GM18907 (cell line): ENCODE data around the gene OPN1LW.
A peak's percentile ranks its signal among the peaks of the same experiment; 100 is the strongest.
"Not testable (repeated sequence)": the region's sequence is repeated elsewhere in the genome, so short reads cannot be mapped to it uniquely, and the experiment has no call there.

Source experiments
- ATAC-seq: cut with Tn5 transposase; IDR thresholded peaks from one replicate; pipeline ENCODE4 v1.9.1; 2021; ENCODE audit warnings: mild to moderate bottlenecking, moderate library complexity; ENCODE audit not compliant: unreplicated experiment

Gene OPN1LW

DNA sequence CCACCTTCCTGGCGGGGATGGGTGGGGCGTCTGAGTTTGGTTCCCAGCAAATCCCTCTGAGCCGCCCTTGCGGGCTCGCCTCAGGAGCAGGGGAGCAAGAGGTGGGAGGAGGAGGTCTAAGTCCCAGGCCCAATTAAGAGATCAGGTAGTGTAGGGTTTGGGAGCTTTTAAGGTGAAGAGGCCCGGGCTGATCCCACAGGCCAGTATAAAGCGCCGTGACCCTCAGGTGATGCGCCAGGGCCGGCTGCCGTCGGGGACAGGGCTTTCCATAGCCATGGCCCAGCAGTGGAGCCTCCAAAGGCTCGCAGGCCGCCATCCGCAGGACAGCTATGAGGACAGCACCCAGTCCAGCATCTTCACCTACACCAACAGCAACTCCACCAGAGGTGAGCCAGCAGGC, at the start of gene OPN1LW:
Gene OPN1LW, plus strand, starts transcription at position 234 of the 400 bp plus-strand sequence. Its CDS starts 41 bp downstream, at position 275.
- not testable (repeated sequence) for ATAC-seq

DNA sequence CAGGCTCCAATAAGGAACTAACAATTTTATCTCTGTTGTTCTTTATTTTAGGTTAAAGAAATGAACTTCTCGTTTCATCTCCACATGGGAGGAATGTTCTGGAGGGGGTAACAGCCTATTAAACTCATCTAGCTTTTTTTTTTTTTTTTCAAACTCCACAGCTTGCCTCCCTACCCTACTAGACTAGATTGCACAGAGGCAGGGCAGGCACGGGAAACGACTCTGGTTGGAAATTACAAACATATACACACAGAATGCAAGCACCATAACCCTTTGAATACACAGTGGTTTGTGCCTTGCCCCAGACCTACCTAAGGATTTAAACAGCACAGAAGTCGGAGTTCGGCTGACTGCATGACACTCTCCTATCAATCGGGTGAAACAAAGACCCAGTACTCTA, 49.2 kb upstream of the OPN1LW start:
- no peak for ATAC-seq

DNA sequence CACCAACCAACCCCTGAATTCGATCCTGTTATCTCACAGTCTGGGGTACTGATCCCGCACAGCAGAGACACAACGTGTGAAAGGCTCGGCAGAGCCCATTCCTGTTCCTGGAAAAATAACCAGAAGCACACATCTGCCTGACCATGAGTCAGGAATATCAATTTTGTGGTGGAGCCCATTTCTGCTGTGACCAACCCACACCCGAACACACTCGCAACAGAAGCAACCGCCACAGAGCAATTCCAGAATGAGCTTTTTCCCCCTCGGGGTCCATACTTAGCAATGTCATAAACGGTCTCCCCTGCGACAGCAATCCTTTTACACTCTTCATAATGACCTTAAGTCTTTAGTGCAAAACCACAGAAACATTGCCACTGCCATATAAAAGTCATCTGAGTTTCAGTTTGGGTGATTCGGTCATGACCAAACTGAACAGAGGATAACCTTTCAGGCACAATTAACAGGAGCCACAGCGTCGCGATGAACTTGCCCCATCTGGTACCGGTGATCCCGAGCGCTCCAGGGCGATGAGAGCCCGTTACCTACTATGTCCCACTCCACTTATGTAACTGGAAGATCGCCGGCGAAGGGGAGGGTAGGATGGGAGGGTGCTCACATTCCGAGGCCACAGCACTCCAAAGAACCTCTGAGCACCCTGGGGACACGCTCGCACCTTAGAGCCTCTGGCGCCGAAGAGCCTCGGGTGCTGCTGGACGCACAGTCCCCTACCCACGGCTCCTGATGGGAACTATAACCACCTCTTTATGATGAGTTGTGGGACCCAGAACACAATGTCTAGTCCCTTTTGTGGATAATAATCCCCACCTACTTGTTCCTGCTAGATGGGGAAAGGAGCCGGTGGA, 47.7 kb upstream of the OPN1LW start:
- no peak for ATAC-seq

DNA sequence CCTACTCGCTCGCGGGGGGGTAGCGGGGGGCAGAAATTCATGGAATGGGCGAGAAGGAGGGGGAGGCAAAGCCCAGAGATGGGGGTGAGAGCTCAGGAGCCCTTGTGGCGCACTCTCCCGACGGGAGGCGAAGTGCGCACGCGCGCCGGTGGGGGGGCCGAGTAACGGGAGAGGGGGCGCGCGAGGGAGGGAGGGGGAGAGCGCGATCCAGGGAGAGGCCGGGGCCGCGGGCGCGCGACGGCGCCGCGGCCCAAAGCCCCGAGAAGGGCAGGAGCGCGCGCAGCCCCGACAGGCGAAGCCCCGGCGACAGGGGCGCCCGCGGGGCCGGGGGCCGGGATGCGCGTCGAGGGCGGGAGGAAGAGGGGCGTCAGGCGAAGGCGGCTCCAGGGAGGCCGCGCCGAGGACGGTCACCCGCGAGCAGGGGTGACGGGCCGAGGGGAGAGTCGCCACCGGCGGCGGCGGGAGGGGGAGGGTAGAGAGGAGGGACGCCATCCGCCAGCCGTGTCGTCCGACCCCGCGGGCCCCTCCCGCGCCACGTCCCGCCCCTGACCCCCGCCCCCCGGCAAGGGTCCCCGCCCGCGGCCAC, 46.9 kb upstream of the OPN1LW start:
- peak; percentile 43 for ATAC-seq

DNA sequence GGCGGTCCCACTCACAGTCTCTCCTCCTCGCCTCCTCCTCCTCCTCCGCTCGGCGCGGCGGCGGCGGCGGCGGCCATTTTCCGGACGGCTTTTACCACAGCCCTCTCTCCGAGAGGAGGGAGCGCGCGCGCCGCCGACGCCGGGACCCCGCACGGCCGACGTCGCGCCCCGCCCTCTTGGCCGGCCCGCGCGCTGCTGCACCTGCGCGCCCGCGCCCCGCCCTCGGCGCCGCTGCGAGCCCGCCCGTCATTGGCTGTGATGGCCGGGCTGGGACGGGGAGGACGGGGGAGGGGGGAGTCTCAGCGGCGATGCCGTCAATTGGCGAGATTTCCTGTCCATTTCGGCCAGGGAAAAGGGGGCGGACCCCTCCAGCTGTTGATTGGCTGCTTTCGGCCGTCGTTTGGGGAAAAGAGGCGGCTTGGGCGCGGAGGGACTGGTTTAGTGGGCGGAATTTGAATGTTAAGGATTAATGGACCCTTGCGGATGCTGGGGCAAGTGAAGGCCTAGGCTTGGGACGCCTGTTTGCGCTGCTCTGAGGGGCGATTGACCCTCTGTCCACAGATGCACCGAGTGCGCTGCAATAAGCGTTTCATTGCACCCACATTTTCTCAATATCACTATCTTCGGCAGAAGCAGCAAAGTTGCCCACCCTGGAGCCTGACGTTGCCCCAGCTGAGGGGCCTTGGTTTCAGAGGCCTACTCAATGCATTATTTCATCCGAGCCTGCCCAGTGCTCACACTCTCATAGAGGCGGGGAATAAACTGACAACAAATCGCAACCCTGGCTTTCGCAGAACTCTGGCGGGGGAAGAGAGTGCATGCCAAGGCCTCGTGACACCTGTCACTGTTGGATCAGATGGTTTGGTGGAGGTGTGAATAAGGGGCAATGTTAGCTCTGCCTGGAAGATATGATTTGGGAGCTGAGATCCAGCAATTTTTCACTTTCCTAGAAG, 46.2 kb upstream of the OPN1LW start, which contains the start of gene MECP2:
Gene MECP2, minus strand, starts transcription at position 129 of the 953 bp plus-strand sequence.
- ATAC-seq: peak; percentile 85

DNA sequence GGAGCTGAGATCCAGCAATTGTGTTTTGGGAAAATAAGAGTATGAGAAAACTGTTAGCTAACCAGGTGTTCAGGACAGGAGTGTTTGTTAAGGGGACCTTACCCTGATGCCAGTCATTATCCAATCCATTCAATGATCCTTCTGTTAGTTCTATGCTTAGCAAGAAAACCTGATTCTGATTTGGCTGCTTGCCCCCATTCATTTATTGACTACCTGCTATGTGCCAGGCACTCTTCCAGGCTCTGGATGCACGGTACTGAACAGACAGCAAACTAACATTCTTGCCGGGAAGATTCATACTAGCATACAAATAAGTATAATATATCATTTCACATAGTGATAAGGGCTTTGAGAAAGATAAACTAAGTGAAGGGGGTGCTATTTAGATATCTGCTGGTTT, 45.5 kb upstream of the OPN1LW start:
- no peak for ATAC-seq

DNA sequence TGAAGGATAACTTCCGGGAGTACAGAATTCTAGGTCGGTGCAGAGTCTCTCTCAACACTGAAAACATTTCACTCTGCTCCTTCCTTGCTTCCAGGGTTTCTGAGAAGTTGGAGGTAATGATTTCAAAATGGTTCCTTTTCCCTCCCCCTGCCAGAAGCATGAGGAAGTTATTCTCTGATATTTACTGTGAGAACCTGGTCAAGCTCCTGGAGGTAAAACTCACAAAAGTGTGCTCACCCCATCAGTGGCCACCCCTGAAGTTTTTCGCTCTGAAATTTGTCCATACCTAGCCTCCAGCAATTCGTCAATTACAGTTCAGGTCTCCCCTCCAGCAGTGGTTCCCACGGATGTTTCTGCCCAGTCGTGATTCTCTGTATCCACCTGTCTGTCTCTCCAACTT, 30.3 kb upstream of the OPN1LW start:
- no peak for ATAC-seq

DNA sequence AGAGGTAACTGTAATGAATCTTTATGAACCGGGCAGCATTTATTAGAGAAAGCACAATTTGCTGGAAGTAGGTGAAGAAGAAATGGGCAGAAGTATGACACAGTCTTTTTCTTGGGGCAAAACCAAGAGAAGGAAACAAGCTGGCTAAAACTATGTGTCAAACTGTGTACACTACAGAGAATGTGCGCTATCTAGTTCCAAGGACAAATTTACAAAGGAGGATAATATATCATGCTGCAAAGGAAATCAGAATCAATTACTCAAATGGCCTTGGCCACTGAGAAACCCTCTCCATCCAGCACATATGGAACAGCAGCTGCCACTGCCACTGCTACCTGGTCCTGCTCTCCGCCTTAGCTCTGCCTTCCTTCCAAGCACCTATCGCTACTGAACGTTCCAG, 29.4 kb upstream of the OPN1LW start:
- ATAC-seq: no peak

DNA sequence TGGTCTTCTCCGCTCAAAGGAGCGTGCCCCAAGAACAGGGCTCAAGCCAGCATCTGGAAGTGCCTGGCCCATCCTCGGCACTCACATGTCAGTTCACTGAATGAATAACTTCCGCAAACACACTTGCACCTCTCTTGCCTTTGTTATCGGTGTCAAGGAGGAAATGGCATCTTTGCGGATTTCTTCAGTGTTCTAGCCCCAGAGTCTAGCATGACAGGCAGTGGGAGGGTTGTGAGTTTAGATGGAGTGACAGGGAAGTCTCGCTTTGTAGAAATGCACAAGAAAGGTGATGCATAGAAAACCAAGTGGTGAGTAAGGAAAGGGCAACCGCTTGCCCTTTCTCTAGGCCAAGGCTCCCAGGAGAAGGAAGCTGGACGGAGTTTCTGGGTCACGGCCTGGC, 29.0 kb upstream of the OPN1LW start:
- no peak for ATAC-seq

DNA sequence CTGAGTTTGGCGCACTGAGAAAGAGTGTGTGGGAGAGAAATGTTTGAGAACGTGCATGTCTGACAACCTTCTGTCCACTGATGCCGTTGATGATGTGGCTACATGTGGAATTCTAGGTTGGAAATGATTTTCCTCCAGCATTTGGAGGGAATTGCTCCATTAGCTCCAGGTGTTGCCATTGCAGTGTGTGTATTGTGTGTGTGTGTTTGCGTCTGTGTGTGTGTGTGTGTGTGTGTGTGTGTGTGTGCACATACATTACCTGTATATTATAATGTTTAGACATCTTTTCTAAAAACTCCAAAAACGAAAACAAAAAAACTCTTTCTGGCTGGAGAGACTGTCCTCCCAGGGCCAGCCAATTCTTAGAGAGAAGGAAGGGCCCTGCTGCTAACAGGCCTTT, 28.3 kb upstream of the OPN1LW start:
- ATAC-seq: no peak

DNA sequence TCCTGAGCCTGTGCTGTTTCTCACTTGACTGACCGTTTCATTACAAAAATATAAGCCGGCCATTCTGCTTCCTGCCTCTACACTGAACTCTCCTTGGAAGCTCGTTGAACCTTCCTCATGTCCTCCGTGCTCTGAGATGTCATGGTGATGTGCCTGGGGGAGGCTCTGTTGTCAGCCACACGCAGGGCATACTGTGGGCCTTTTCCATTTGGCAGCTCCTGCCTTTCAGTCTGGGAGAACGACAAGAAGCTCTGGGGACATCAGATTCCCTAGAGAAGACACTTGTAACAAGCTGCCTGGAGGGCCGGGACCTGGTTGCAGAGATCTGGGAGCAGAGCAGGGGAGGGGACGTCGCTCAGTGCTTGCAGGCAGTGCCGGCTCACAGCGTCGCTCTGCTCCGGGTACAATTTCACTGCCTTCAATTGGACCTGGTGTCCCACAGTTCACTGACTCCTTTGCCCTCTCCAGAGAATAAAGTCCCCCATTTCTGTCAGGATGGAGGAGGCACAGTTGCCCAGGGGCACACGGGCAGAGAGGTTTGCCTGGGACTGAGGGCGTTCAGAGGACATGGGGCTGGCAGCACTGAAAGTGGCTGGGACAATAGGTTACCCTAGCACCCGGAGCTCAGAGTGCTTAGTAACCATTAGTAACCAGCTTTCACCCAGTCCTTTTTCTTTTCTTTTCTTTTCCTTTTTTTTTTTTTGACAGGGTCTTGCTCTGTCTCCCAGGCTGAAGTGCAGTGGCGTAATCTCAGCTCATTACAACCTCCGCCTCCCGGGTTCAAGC, 27.4 kb upstream of the OPN1LW start:
- ATAC-seq: no peak

DNA sequence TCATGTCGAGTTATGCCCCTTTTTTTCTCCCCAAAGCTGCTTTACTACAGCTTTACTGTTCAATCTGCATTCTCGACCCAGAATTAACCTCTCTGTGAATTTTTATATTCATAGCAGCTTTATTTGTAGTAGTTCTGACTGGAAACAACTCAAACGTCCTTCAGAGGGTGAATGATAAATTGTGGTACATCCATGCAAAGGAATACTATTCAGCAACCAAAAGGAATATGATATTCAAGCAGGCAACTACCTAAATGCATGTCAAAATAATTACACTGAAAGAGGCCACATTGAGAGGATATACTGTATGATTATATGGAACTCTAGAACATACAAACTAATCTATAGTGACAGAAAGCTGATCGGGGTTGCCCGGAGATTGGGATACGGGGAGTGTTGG, 26.5 kb upstream of the OPN1LW start:
- no peak for ATAC-seq

DNA sequence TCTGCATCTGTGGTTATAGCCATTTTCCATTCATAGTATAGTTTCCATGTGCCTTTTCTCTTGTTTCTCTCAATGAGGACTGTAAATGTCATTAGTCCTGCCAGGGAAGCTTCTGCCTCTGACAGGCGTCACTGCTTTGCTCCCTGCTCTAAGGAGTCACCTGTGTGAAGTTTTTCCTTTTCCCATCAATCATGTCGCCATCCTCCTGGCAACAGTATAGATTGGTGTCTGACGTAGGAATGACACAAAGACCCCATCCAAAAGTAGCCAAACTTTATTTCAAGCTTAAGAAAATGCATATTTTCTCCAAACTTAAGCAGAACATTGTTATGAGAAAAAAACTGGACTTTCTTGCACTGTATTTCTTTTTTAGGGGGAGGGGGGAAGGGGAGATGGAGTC, 23.5 kb upstream of the OPN1LW start:
- no peak for ATAC-seq

DNA sequence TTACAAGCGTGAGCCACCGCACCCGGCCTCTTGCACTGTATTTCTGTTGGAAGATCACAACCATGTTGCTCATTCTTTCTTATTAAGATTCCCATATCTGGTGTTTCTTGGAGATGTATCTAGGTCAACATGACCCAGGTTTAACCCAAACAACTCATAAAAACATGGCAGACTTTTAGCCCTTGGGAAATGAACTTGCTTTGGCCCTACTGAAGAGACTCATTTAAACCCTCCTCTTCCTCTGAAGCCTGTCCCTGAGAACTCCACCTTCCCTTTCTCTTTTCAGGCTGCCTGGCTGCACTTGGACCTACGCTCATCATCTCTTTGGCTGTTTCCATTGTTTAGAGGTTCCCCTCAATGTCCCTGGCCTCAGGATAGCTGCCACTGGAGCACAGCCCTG, 22.8 kb upstream of the OPN1LW start:
- ATAC-seq: no peak

DNA sequence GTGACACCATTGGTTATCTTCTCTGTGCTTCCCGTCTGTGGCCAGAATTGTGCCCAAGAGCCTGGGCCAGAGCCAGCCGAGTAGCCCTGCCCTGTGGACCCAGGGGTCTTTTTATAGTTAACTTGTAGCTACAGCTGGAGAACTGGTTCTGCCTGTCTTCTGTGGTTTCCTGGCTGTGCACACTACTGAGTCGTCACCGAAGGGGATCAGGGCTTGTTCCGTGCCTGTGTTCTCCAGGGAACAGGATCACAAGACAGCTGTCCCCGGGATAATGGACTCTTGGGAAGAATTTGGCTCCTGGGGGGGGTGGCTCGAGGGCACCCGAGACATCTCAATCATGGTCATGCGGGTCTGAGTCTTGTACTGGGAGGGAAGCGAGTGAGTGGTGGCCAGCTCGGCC, 22.1 kb upstream of the OPN1LW start:
- ATAC-seq: no peak

DNA sequence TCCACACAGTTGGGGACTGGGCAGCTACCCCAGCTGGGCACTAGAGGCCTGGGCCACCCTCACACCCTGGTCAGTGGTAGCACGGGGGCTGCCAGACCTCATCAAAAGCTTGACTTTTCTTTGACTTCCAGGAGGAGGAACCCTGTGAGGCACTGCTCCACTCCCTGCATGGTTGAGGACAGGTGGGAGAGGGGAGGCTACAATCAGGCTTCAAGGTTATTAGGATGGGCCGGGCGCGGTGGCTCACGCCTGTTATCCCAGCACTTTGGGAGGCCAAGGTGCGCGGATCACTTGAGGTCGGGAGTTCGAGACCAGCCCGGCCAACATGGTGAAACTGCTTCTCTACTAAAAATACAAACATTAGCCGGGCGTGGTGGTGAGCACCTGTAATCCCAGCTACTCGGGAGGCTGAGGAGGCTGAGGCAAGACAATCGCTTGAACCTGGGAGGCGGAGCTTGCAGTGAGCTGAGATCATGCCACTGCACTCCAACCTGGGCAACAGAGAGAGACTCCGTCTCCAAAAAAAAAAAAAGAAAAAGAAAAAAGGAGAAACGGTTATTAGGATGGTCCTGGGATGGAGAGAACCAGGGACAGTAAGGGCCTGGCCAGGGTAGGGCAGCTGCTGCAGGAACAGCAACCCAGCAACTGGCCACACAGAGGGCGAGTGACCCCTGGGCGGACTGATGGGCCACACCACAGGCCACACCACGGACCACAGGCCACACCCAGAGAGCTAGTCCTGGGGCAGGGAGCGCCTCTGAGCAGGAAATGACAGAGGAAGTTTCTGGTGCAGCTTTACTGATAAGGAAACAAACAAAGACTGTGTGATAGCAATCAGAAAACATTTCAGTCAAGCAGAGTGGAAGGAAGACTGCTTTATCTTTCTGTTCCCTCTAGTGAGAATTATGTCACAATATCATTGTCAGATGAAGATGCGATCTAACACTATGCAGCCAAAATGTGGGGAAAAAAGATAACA, 20.5 kb upstream of the OPN1LW start:
- no peak for ATAC-seq

DNA sequence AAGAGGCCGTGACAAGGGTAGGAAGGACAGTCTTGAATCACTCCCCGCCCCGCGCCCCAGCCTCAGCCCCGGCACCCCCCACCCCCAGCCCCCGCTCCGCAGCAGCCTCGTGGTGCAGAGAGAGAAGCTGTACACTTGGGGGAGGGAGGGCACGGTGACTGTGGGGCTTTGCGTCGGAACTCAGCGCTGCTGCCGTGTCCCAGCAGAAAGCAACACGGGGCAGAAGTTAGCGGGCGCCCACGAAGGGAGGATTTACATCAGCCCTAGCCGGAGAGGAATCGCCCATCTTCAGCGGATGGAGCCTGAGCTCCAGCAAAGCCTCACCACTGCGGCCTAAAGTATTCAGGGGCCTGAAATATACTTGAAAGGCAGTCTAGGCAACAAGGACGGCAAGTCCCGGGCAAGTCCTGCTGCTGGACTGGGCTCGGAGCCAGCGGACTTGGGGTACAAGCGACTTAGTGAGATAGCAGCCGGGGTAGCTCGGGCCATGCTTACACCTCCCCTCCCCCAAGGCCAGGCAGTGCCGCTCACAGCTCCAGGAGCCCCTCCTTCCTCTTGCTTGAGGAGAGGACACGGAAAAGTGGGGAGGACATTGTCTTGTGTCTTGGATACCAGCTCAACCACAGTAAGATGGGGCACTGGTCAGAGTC, 18.5 kb upstream of the OPN1LW start:
- ATAC-seq: no peak

DNA sequence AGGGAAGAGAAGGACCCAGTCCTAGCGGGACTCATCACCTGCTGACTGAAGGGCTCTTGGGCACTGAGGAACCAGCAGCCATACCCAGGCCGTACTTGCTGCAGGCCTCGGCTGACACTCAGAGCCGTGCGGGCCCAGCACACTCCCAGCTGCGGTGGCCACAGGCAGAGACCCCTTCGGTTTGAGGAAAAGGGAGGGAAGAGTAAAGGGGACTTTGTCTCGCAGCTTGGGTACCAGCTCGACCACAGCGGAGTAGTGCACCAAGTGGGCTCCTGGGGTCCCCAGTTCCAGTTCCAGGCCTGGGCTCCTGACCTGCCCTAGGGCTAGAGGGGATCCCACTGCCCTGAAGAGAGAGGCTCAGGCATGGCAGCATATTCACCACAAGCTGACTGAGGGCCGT, 17.9 kb upstream of the OPN1LW start:
- ATAC-seq: no peak

DNA sequence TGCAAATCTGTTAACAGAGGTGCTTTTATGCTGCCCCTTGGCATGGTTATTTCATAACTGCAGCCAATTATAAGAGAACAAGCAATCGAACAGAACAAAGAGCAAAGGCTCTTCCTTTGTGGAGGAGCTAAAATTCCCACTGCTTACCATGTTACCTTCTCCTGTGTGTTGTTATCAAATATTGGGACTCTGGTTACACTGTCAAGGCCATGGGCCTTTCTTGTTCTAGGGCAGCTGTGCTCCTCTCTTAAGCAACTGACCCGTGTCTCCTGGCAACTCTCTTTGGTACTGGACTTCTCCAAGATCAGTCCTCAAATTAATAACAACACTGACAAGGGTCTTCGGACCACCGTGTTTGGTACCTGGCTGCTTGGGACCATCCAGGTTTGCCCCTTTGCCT, 12.1 kb upstream of the OPN1LW start:
- ATAC-seq: no peak
